Activated T-helper 1 cell treated with anti-CD3 and anti-CD28 coated beads, Interleukin-12 subunit alpha, Interleukin-12 subunit beta, Interleukin-2, Interleukin-4 antibody, amounts not matched to agents 30 ng/mL and 10 ng/mL and 1 ng/mL, durations not matched to agents 14 hours and 24 hours and 36 hours (primary cell): ENCODE measurements around the gene BRINP1. TPM values are rescaled to one million over a fixed set of nuclear protein-coding genes. Genes with fewer than 3 reads are reported as not detected.

ENCODE experiments used
- DNase-seq: peaks from one replicate; pipeline ENCODE4 v3.0.0; 2021; ENCODE audit warnings: low spot score
- H3K27ac Mint-ChIP-seq: one replicate; pipeline ENCODE4 v1.8.0; 2021; ENCODE audit warnings: mild to moderate bottlenecking, mixed read lengths
- H3K27me3 Mint-ChIP-seq: one replicate; pipeline ENCODE4 v1.8.0; 2022; ENCODE audit warnings: mild to moderate bottlenecking, moderate library complexity, mixed read lengths; ENCODE audit not compliant: insufficient read depth
- H3K36me3 Mint-ChIP-seq: one replicate; pipeline ENCODE4 v1.8.0; 2021; ENCODE audit warnings: low read depth, mixed read lengths
- H3K4me1 Mint-ChIP-seq: one replicate; pipeline ENCODE4 v1.8.0; 2021; ENCODE audit warnings: low read depth, mixed read lengths
- H3K4me3 Mint-ChIP-seq: one replicate; pipeline ENCODE4 v1.8.0; 2021; ENCODE audit warnings: mild to moderate bottlenecking, moderate library complexity, mixed read lengths
- H3K9me3 Mint-ChIP-seq: one replicate; pipeline ENCODE4 v1.8.0; 2021; ENCODE audit warnings: mixed read lengths
- intact Hi-C: fragments of 100-400 bp; cut with micrococcal nuclease; formaldehyde crosslinking; loops from one replicate; pipeline ENCODE4 v1.15.1; 2024
- total RNA-seq: library from RNA; stranded (reverse); gene quantifications from 2 replicates; pipeline ENCODE4 v1.2.3, GENCODE V29; 2022

Gene BRINP1
- total RNA-seq, 1 donor from 2014 or later = not detected

GRCh38 chr9:119322184-119322583 is 47.1 kb downstream of the BRINP1 start:
- intact Hi-C loops = no loop called here
- no peak overlapping the region for H3K27ac Mint-ChIP-seq
- no peaks in the 10 kb centered on the region for H3K4me1 Mint-ChIP-seq
- no peaks in the 10 kb centered on the region for H3K27me3 Mint-ChIP-seq
- no peak for DNase-seq
- no peaks in the 10 kb centered on the region for H3K36me3 Mint-ChIP-seq
- H3K9me3 Mint-ChIP-seq = peaks cover 14% of the 10 kb centered on the region
- H3K4me3 Mint-ChIP-seq = no peak overlapping the region

GRCh38 chr9:119318371-119318770 is 50.9 kb downstream of the BRINP1 start:
- Mint-ChIP-seq H3K9me3 (peaks cover 14% of the 10 kb centered on the region), H3K27ac (no peak overlapping the region), H3K4me3 (no peak overlapping the region), H3K27me3 (no peaks in the 10 kb centered on the region), H3K4me1 (no peaks in the 10 kb centered on the region), H3K36me3 (no peaks in the 10 kb centered on the region)
- intact Hi-C loops = no loop called here
- no peak for DNase-seq

DNA sequence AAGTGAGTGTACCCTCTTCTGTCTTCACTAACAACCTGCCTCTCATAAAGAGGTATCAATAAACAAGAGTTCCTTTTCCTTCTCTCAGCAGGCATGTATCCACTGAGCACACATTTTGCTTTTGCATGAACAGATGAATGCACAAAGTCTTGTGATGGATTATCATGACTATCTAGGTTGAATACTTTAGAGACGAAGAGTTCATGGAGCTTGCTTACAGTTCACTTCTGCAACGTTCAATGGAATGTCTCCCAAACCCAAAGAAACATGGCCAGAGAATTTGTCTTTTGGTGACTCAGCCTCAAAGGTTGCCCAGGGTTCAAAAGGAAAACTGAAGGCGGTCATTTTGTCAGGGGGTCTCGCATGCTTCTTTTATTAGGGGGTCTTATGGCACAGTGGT is 55.4 kb downstream of the BRINP1 start:
- H3K27ac Mint-ChIP-seq = no peak overlapping the region
- H3K36me3 Mint-ChIP-seq = no peaks in the 10 kb centered on the region
- H3K4me1 Mint-ChIP-seq = no peaks in the 10 kb centered on the region
- H3K9me3 Mint-ChIP-seq = peaks cover 3% of the 10 kb centered on the region
- no peak overlapping the region for H3K4me3 Mint-ChIP-seq
- H3K27me3 Mint-ChIP-seq = no peaks in the 10 kb centered on the region
- intact Hi-C loops = no loop called here
- no peak for DNase-seq

- peaks cover 6% of the 10 kb centered on the region for H3K9me3 Mint-ChIP-seq
- no peak overlapping the region for H3K4me3 Mint-ChIP-seq
- DNase-seq = no peak
- H3K27me3 Mint-ChIP-seq = no peaks in the 10 kb centered on the region
- no peaks in the 10 kb centered on the region for H3K36me3 Mint-ChIP-seq
- intact Hi-C loops = no loop called here
- H3K27ac Mint-ChIP-seq = no peak overlapping the region
- H3K4me1 Mint-ChIP-seq = no peaks in the 10 kb centered on the region
Observed at GRCh38 chr9:119310741-119311140, 58.5 kb downstream of the BRINP1 start.

GRCh38 chr9:119307471-119307870 is 61.8 kb downstream of the BRINP1 start:
- Mint-ChIP-seq H3K27ac (no peak overlapping the region), H3K27me3 (no peaks in the 10 kb centered on the region), H3K4me3 (no peak overlapping the region), H3K4me1 (no peaks in the 10 kb centered on the region), H3K36me3 (no peaks in the 10 kb centered on the region), H3K9me3 (peaks cover 3% of the 10 kb centered on the region)
- DNase-seq = no peak
- intact Hi-C loops = no loop called here

GRCh38 chr9:119304555-119304954 is 64.7 kb downstream of the BRINP1 start:
- no peaks in the 10 kb centered on the region for H3K36me3 Mint-ChIP-seq
- intact Hi-C loops = no loop called here
- no peak overlapping the region for H3K4me3 Mint-ChIP-seq
- no peaks in the 10 kb centered on the region for H3K27me3 Mint-ChIP-seq
- DNase-seq = no peak
- no peaks in the 10 kb centered on the region for H3K4me1 Mint-ChIP-seq
- H3K9me3 Mint-ChIP-seq = peaks cover 3% of the 10 kb centered on the region
- no peak overlapping the region for H3K27ac Mint-ChIP-seq

DNA sequence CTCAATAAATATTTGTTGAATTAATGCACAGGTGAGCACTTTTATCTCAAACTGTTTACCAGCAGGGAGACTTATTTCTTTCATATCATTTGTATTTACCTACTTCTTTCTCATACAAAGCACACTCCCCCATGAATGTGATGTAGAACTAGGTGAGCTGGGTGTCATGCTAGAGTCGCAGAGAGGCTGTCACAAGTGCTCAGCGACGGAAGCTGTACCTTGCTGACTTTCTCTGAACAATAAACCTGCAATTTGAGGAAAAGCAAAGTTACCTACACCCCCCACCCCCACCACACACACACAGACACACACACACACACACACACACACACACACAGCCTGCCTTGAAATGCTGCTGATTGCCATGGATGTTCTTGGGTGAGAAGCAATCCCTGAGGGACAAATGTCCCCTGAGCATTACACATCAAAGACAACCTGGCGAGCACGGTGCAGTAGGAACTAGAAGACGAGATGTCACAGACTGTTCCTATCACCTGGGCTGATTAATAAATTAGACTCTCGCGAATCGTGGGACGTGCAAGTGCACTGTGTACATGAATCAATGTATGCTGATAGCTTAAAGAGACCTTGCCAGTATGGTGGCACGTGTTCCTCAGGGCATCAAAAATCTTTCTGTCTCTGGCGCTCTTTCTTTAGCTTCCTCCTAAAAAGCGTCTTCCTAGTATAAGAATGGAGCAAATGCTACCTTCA is 66.1 kb downstream of the BRINP1 start:
- no peak overlapping the region for H3K27ac Mint-ChIP-seq
- no peaks in the 10 kb centered on the region for H3K4me1 Mint-ChIP-seq
- intact Hi-C loops = no loop called here
- H3K36me3 Mint-ChIP-seq = no peaks in the 10 kb centered on the region
- peaks cover 3% of the 10 kb centered on the region for H3K9me3 Mint-ChIP-seq
- H3K4me3 Mint-ChIP-seq = no peak overlapping the region
- DNase-seq = no peak
- no peaks in the 10 kb centered on the region for H3K27me3 Mint-ChIP-seq

- H3K27ac Mint-ChIP-seq = no peak overlapping the region
- no peaks in the 10 kb centered on the region for H3K4me1 Mint-ChIP-seq
- H3K27me3 Mint-ChIP-seq = no peaks in the 10 kb centered on the region
- no peak for DNase-seq
- no peaks in the 10 kb centered on the region for H3K36me3 Mint-ChIP-seq
- H3K4me3 Mint-ChIP-seq = no peak overlapping the region
- no peaks in the 10 kb centered on the region for H3K9me3 Mint-ChIP-seq
- intact Hi-C loops = no loop called here
Observed at GRCh38 chr9:119298076-119298853, 71.0 kb downstream of the BRINP1 start.

- DNase-seq = no peak
- Mint-ChIP-seq H3K4me1 (no peaks in the 10 kb centered on the region), H3K9me3 (no peaks in the 10 kb centered on the region), H3K27me3 (no peaks in the 10 kb centered on the region), H3K36me3 (no peaks in the 10 kb centered on the region), H3K4me3 (no peak overlapping the region), H3K27ac (no peak overlapping the region)
- intact Hi-C loops = loop anchor here (5.0 kb wide), 1 partner anchor 769 kb away; no protein-coding TSS in a partner anchor
Observed at GRCh38 chr9:119291554-119291953, 77.7 kb downstream of the BRINP1 start.

DNA sequence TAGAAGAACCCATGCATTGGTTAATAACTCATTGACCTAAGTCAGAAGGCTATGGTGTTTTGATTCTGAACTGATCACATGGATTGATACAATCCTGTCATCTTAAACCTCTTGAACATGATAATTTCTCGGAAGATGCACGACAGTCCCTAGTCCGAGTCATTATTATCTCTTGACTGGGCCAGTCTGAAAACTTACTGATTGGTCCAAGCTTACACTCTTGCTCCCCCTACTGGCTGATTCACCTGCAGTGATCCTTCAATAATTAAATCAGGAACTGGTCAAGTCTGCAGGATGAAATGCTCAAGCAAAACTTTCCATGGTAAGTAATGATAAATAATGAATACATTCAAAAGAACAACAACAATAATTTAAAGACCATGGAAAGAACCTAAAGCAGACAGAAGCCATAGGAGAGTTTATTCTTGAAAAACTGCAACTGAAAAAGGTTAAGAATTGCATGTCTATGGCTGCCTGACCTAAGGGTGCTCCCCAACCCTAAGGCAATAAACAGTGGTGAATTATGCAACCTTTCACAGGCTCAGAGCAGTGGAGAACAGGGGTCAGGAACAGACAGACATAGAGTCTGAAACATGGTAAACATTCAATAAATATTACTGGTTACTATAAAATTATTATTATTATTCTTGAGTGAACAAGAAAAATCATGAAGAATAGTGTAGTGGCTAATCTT is 79.3 kb downstream of the BRINP1 start:
- no peak for DNase-seq
- no peak overlapping the region for H3K27ac Mint-ChIP-seq
- no peaks in the 10 kb centered on the region for H3K9me3 Mint-ChIP-seq
- H3K27me3 Mint-ChIP-seq = no peaks in the 10 kb centered on the region
- H3K36me3 Mint-ChIP-seq = no peaks in the 10 kb centered on the region
- no peaks in the 10 kb centered on the region for H3K4me1 Mint-ChIP-seq
- H3K4me3 Mint-ChIP-seq = no peak overlapping the region
- intact Hi-C loops = loop anchor here (5.0 kb wide), 1 partner anchor 768 kb away; no protein-coding TSS in a partner anchor

- Mint-ChIP-seq H3K4me3 (no peak overlapping the region), H3K27ac (no peak overlapping the region), H3K27me3 (no peaks in the 10 kb centered on the region), H3K9me3 (no peaks in the 10 kb centered on the region), H3K36me3 (no peaks in the 10 kb centered on the region), H3K4me1 (no peaks in the 10 kb centered on the region)
- intact Hi-C loops = no loop called here
- no peak for DNase-seq
Observed at GRCh38 chr9:119284587-119285337, 84.5 kb downstream of the BRINP1 start.

- H3K4me1 Mint-ChIP-seq = no peaks in the 10 kb centered on the region
- H3K4me3 Mint-ChIP-seq = no peak overlapping the region
- no peaks in the 10 kb centered on the region for H3K9me3 Mint-ChIP-seq
- no peak overlapping the region for H3K27ac Mint-ChIP-seq
- intact Hi-C loops = no loop called here
- DNase-seq = no peak
- H3K27me3 Mint-ChIP-seq = no peaks in the 10 kb centered on the region
- no peaks in the 10 kb centered on the region for H3K36me3 Mint-ChIP-seq
Observed at GRCh38 chr9:119284118-119284517, 85.1 kb downstream of the BRINP1 start.
